Sigmoid colon (tissue), 4 donors: ENCODE results near the gene CPVL.

Experiments
- EP300 ChIP-seq, 4 donors: sonication (generic); formaldehyde crosslinking; IDR thresholded peaks; one replicate each; pipeline ENCODE4 v1.6.1; 2017; ENCODE audit warnings: antibody characterized with exemption in 4 of 4
- POLR2A ChIP-seq, 2 donors: fragments of 450-650 bp; IDR thresholded peaks; one replicate each; pipeline ENCODE4 v1.6.1; 2016; ENCODE audit warnings: antibody characterized with exemption in 2 of 2, mild to moderate bottlenecking in 2 of 2, moderate library complexity in 2 of 2
- TF ChIP-seq, protein P1 (sequence below), 4 experiments: fragments of 450-650 bp in 3 of 4; fragments of 200-600 bp in 1 of 4; IDR thresholded peaks; one replicate each; pipeline ENCODE4 v1.5.1; 2016 to 2019; ENCODE audit warnings: antibody characterized with exemption in 4 of 4, mild to moderate bottlenecking in 3 of 4, moderate library complexity in 2 of 4

DNA sequence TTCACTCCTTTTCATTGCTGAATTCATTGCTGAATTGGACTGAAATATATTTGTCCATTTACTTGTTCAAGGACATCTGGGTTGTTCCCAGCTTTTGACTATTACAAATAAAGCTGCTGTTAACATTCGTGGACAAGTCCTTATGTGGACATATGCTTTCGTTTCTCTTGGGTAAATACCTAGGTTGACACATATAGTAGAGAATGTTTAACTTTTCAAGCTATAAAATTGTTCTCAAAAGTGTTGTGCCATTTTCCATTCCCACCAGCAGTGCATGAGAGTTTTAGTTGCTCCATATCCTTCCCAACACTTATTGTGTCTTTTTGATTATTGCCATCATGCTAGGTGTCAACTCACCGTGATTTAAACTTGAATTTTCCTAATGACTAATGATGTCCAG is 17.5 kb upstream of the CPVL start:
- no peak for TF ChIP-seq POLR2A (IDR thresholded peaks at IDR 0.05)
- TF ChIP-seq, protein P1, sequence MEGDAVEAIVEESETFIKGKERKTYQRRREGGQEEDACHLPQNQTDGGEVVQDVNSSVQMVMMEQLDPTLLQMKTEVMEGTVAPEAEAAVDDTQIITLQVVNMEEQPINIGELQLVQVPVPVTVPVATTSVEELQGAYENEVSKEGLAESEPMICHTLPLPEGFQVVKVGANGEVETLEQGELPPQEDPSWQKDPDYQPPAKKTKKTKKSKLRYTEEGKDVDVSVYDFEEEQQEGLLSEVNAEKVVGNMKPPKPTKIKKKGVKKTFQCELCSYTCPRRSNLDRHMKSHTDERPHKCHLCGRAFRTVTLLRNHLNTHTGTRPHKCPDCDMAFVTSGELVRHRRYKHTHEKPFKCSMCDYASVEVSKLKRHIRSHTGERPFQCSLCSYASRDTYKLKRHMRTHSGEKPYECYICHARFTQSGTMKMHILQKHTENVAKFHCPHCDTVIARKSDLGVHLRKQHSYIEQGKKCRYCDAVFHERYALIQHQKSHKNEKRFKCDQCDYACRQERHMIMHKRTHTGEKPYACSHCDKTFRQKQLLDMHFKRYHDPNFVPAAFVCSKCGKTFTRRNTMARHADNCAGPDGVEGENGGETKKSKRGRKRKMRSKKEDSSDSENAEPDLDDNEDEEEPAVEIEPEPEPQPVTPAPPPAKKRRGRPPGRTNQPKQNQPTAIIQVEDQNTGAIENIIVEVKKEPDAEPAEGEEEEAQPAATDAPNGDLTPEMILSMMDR (IDR thresholded peaks at IDR 0.05): no peak
- no peak for TF ChIP-seq EP300 (IDR thresholded peaks at IDR 0.05)
